Activated naive CD4-positive, alpha-beta T cell treated with anti-CD3 and anti-CD28 coated beads, Interleukin-2, amount 50 U/mL, for 72 hours (primary cell): ENCODE results near the gene VDAC2. TPM values are rescaled to one million over a fixed set of nuclear protein-coding genes. Genes with fewer than 3 reads are reported as not detected.

Experiments
- ATAC-seq, 2 donors: fragments of 150-1000 bp; cut with Tn5 transposase; 2 replicates each; pipeline ENCODE4 v1.10.0; 2021; ENCODE audit warnings: mild to moderate bottlenecking in 2 of 2, moderate library complexity in 2 of 2
- DNase-seq, 2 donors: peaks; one replicate each; pipeline ENCODE4 v3.0.0; 2021 to 2022; ENCODE audit warnings: low spot score in 2 of 2
- H3K27ac Mint-ChIP-seq, 2 donors: one replicate each; pipeline ENCODE4 v1.8.0; 2022; ENCODE audit warnings: mild to moderate bottlenecking in 2 of 2, mixed read lengths in 2 of 2
- H3K36me3 Mint-ChIP-seq, 2 donors: one replicate each; pipeline ENCODE4 v1.8.0; 2022; ENCODE audit warnings: mixed read lengths in 2 of 2
- H3K9me3 Mint-ChIP-seq, 2 donors: one replicate each; pipeline ENCODE4 v1.8.0; 2022; ENCODE audit warnings: mixed read lengths in 2 of 2
- total RNA-seq, 2 donors: library from RNA; stranded (reverse); gene quantifications; one replicate each; pipeline ENCODE4 v1.2.3, GENCODE V29; 2022

VDAC2 gene
- total RNA-seq, 2 donors from 2014 or later: 192 to 271 TPM

GRCh38 chr10:75253281-75254220 lies 43.0 kb downstream of the VDAC2 start:
- H3K9me3 Mint-ChIP-seq: peaks cover 14 to 18% of the 10 kb centered on the region in 2 donors
- ATAC-seq (no peak), DNase-seq (no peak)
- no peak overlapping the region for H3K27ac Mint-ChIP-seq
- H3K36me3 Mint-ChIP-seq: peaks cover 14% of the 10 kb centered on the region in 2 donors

GRCh38 chr10:75254739-75255138 lies 44.1 kb downstream of the VDAC2 start:
- no peak for DNase-seq
- Mint-ChIP-seq H3K36me3 (peaks cover 14% of the 10 kb centered on the region in 2 donors), H3K9me3 (peaks cover 14 to 18% of the 10 kb centered on the region in 2 donors), H3K27ac (no peak overlapping the region)
- ATAC-seq: no peak

- no peak for ATAC-seq
- no peak overlapping the region for H3K27ac Mint-ChIP-seq
These were observed 50.4 kb downstream of the VDAC2 start for GRCh38 chr10:75260990-75261389.

GRCh38 chr10:75261813-75262705 lies 51.5 kb downstream of the VDAC2 start:
- DNase-seq (no peak), ATAC-seq (no peak)
- peak overlapping the region in 1 of 2 donors; percentile 5 for H3K27ac Mint-ChIP-seq
- H3K36me3 Mint-ChIP-seq: no peaks in the 10 kb centered on the region
- H3K9me3 Mint-ChIP-seq: no peaks in the 10 kb centered on the region

More at GRCh38 chr10:75260990-75261389, 50.4 kb downstream of the VDAC2 start:
- Mint-ChIP-seq H3K9me3 (no peaks in the 10 kb centered on the region), H3K36me3 (no peaks in the 10 kb centered on the region)
- DNase-seq: no peak

- H3K27ac Mint-ChIP-seq: no peak overlapping the region
- DNase-seq (no peak), ATAC-seq (no peak)
- H3K9me3 Mint-ChIP-seq: no peaks in the 10 kb centered on the region
- no peaks in the 10 kb centered on the region for H3K36me3 Mint-ChIP-seq
These were observed 53.2 kb downstream of the VDAC2 start for GRCh38 chr10:75263806-75264205.

- Mint-ChIP-seq H3K9me3 (peaks cover 0 to 2% of the 10 kb centered on the region in 2 donors), H3K36me3 (no peaks in the 10 kb centered on the region), H3K27ac (no peak overlapping the region)
- DNase-seq: no peak
- no peak for ATAC-seq
These were observed 55.3 kb downstream of the VDAC2 start for GRCh38 chr10:75265856-75266255.

- no peak overlapping the region for H3K27ac Mint-ChIP-seq
- ATAC-seq (no peak), DNase-seq (no peak)
- peaks cover 0 to 2% of the 10 kb centered on the region in 2 donors for H3K9me3 Mint-ChIP-seq
- no peaks in the 10 kb centered on the region for H3K36me3 Mint-ChIP-seq
These were observed 56.3 kb downstream of the VDAC2 start for GRCh38 chr10:75266945-75267344.

- H3K36me3 Mint-ChIP-seq: no peaks in the 10 kb centered on the region
- H3K9me3 Mint-ChIP-seq: peaks cover 0 to 2% of the 10 kb centered on the region in 2 donors
- no peak for DNase-seq
- ATAC-seq: no peak
- no peak overlapping the region for H3K27ac Mint-ChIP-seq
These were observed 59.0 kb downstream of the VDAC2 start for GRCh38 chr10:75269605-75270004.

- ATAC-seq (no peak), DNase-seq (no peak)
- H3K36me3 Mint-ChIP-seq: no peaks in the 10 kb centered on the region
- H3K9me3 Mint-ChIP-seq: peaks cover 0 to 2% of the 10 kb centered on the region in 2 donors
- H3K27ac Mint-ChIP-seq: no peak overlapping the region
These were observed 61.5 kb downstream of the VDAC2 start for GRCh38 chr10:75272094-75272493.

GRCh38 chr10:75272896-75273295 lies 62.3 kb downstream of the VDAC2 start:
- no peak overlapping the region for H3K27ac Mint-ChIP-seq
- H3K9me3 Mint-ChIP-seq: peaks cover 0 to 2% of the 10 kb centered on the region in 2 donors

GRCh38 chr10:75276069-75276872 lies 65.7 kb downstream of the VDAC2 start:
- no peak for DNase-seq
- Mint-ChIP-seq H3K27ac (no peak overlapping the region), H3K36me3 (no peaks in the 10 kb centered on the region), H3K9me3 (no peaks in the 10 kb centered on the region)
- no peak for ATAC-seq

More at GRCh38 chr10:75272896-75273295, 62.3 kb downstream of the VDAC2 start:
- H3K36me3 Mint-ChIP-seq: no peaks in the 10 kb centered on the region
- no peak for DNase-seq
- no peak for ATAC-seq

GRCh38 chr10:75280236-75280635 lies 69.6 kb downstream of the VDAC2 start:
- DNase-seq: no peak
- ATAC-seq: no peak
- Mint-ChIP-seq H3K27ac (no peak overlapping the region), H3K36me3 (no peaks in the 10 kb centered on the region), H3K9me3 (no peaks in the 10 kb centered on the region)

Other genes starting within 250 kb of the VDAC2 start
- 10 to 100 TPM; 24.9 to 32.2 TPM for gene SAMD8, start 99.1 kb upstream of the VDAC2 start, total RNA-seq
- 10 to 100 TPM; 34.7 to 40.1 TPM for gene COMTD1, start 25.2 kb downstream of the VDAC2 start, total RNA-seq
- gene ZNF503, start 191.0 kb downstream of the VDAC2 start, total RNA-seq: under 1 TPM; 0.16 to 0.93 TPM
- gene LRMDA, start 220.8 kb downstream of the VDAC2 start, total RNA-seq: not detected